Measurements from ENCODE around the gene PLPP1. TPM values are rescaled to one million over a fixed set of nuclear protein-coding genes. Genes with fewer than 3 reads are reported as not detected.

Gene PLPP1
- total RNA-seq, 2 experiments from 2014 or later = 21.3 to 23.1 TPM

DNA sequence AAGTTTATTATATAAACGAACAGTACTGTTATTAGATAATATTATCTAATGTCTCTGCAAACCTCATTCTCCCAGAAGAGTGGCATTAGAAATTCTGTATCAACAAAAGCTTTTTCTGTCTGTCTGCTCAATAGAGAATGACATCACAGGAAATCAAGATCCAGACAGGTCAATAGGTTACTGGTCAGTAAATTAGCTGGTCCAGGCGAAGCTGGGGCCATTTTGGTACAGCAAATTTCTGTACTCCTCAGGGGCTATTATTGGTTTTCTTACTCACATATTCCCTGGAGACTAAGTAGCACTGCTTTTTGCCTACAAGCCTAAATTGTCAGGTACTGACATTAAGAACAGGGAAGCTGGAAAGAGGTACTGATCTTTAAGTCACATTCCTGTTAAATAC lies 80.5 kb downstream of the PLPP1 start:
- H3K4me1 Mint-ChIP-seq = peaks cover 16% of the 10 kb centered on the region

DNA sequence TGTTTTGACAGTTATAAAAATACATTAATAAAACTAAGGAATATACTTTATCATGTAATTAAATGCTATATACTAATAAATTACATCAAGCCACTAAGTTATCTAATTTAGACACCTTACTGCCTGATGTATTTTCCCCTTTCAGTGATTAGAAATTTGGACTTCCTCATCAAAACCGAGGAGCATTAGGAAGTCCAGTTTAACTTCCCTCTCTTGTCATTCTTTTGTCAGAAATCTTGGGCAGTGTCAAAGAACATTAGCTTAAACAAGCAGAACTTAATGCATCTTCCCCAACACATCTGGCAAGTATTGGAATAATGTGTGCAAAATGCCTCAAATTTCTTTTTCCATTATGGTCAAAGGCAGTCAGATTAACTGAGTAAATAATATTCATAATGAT lies 81.6 kb downstream of the PLPP1 start:
- H3K9me3 Mint-ChIP-seq = no peaks in the 10 kb centered on the region
- peaks cover 14% of the 10 kb centered on the region for H3K36me3 Mint-ChIP-seq
- H3K27ac Mint-ChIP-seq = no peak overlapping the region
- DNase-seq = no peak
- H3K4me3 Mint-ChIP-seq = no peak overlapping the region
- peaks cover 16% of the 10 kb centered on the region for H3K4me1 Mint-ChIP-seq
- H3K27me3 Mint-ChIP-seq = no peaks in the 10 kb centered on the region

More for the DNA sequence above, 80.5 kb downstream of the PLPP1 start:
- Mint-ChIP-seq H3K27me3 (no peaks in the 10 kb centered on the region), H3K4me3 (no peak overlapping the region), H3K27ac (no peak overlapping the region), H3K36me3 (peaks cover 14% of the 10 kb centered on the region), H3K9me3 (no peaks in the 10 kb centered on the region)
- DNase-seq = no peak

DNA sequence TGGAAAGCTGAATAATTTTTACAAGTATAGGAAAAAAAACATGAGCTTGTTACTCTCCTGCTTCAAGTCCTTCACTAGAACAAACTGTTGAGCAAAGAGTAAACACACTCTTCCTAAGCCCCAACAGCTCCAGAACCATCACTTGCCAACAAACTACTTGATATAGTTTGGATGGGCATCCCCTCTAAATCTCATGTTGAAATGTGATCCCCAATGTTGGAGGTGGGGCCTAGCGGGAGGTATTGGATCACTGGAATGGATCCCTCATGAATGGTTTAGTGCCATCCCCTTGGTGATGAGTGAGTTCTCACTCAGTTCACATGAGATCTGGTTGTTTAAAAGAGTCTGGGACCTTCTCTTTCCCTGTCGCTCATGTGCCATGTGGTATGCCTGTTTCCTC lies 82.8 kb downstream of the PLPP1 start:
- peaks cover 18% of the 10 kb centered on the region for H3K4me1 Mint-ChIP-seq
- no peaks in the 10 kb centered on the region for H3K9me3 Mint-ChIP-seq
- H3K4me3 Mint-ChIP-seq = no peak overlapping the region
- H3K27ac Mint-ChIP-seq = no peak overlapping the region
- H3K27me3 Mint-ChIP-seq = no peaks in the 10 kb centered on the region
- DNase-seq = no peak
- H3K36me3 Mint-ChIP-seq = peaks cover 16% of the 10 kb centered on the region

DNA sequence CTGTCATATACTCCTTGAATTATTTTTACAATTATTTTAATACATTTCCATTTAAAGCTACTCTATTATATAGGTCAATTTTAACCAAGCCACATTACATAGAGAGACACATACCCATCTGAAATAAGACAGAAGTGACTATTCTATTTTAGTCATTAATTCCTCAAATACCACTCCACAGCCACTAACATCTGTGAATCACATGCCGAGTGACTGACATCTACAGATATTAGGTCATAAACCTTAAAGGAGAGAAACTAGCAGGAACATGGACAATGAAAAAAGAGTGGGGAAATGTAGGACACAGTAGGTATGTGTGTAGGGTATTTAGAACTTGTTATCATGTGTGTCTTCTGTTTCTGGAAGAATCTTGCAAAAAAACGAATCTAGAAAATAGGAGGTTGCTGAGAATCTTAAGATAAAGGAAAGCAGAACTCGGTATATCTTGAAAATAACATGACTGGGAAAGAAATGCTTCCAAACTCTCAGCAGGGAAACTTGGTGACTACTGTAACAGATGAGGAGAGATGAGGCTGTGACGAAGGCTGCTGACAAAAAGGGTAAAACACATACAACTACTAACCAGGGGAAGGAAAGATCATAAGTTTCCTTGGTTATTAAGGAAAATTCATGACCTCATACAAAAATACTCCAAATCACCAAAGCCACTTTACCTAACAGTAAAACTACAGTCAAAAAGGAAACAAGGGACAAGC lies 84.6 kb downstream of the PLPP1 start:
- peaks cover 10% of the 10 kb centered on the region for H3K36me3 Mint-ChIP-seq
- H3K4me3 Mint-ChIP-seq = no peak overlapping the region
- DNase-seq = no peak

DNA sequence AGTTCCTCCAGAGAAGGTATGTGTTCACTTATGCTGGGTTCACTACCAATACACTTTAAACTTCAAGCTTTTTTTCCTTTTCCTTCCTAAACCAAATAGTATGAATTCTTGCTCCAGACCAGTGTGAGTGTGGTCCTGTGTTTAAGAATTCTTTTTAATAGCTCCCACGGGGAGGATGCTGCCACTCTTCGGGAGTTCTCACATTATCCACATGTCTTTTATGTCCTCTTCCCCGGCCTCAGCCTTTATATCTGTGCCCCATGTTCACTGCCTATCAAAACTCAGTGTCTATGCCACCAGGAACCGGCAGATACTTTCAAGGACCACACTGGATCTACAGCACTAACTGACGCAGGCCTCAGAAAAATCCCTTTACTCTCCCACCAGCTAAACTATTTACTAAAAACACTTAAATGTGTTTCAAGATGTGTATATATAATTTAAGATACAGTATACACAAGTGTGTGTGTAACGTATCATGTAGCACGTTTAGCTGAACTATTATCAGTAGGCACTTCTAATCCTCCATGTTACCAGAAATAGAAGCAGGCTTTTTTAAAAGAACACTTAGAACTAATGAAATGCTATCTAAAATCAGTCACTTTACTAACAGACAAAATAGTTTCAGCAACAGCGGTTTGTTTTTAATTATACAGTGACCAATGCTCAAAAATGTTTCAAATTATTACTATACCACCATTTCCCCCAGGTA lies 88.0 kb downstream of the PLPP1 start:
- peaks cover 2% of the 10 kb centered on the region for H3K36me3 Mint-ChIP-seq
- no peaks in the 10 kb centered on the region for H3K9me3 Mint-ChIP-seq
- no peak overlapping the region for H3K27ac Mint-ChIP-seq
- no peak overlapping the region for H3K4me3 Mint-ChIP-seq
- H3K27me3 Mint-ChIP-seq = no peaks in the 10 kb centered on the region
- H3K4me1 Mint-ChIP-seq = peaks cover 7% of the 10 kb centered on the region
- no peak for DNase-seq

More for the DNA sequence above, 84.6 kb downstream of the PLPP1 start:
- Mint-ChIP-seq H3K4me1 (peaks cover 11% of the 10 kb centered on the region), H3K27me3 (no peaks in the 10 kb centered on the region), H3K9me3 (no peaks in the 10 kb centered on the region), H3K27ac (no peak overlapping the region)

DNA sequence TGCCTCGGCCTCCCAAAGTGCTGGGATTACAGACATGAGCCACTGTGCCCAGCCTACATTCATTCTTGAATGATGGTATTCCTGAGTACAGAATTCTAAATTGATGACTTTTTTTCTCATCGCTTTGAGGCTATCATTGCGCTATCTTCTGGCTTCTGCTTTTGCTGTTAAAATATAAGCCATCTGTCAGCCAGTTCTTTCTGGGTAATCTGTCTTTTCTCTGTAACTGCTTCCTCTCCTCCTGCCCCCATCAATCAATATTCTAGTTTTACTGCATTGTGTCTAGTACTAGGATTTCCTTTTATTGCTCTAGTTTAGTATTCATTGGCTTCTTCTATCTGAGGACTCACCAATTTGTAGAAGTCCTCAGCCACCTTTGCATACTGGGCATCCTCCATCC lies 89.0 kb downstream of the PLPP1 start:
- no peak overlapping the region for H3K27ac Mint-ChIP-seq
- H3K27me3 Mint-ChIP-seq = no peaks in the 10 kb centered on the region
- peaks cover 15% of the 10 kb centered on the region for H3K4me1 Mint-ChIP-seq
- peaks cover 2% of the 10 kb centered on the region for H3K36me3 Mint-ChIP-seq
- no peak for DNase-seq
- no peak overlapping the region for H3K4me3 Mint-ChIP-seq
- no peaks in the 10 kb centered on the region for H3K9me3 Mint-ChIP-seq

DNA sequence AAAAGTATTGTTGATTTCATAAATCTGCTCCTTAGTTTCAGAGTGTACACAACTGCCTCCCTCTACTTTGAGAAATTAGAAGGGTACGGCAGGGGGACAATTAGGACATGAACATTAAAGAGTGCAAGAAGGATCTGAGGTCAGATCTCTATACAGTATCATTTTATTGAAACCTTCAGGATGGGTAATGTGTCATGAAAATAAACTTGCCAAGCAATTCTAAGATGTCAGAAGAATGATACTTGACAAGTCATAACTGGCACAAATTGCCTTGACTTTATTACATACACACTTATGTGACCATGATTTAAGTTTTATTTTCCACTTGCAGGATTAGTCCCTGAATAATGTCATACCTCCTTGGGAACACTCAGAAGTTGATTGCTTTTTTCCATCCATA lies 92.8 kb downstream of the PLPP1 start:
- H3K27ac Mint-ChIP-seq = no peak overlapping the region
- DNase-seq = no peak

DNA sequence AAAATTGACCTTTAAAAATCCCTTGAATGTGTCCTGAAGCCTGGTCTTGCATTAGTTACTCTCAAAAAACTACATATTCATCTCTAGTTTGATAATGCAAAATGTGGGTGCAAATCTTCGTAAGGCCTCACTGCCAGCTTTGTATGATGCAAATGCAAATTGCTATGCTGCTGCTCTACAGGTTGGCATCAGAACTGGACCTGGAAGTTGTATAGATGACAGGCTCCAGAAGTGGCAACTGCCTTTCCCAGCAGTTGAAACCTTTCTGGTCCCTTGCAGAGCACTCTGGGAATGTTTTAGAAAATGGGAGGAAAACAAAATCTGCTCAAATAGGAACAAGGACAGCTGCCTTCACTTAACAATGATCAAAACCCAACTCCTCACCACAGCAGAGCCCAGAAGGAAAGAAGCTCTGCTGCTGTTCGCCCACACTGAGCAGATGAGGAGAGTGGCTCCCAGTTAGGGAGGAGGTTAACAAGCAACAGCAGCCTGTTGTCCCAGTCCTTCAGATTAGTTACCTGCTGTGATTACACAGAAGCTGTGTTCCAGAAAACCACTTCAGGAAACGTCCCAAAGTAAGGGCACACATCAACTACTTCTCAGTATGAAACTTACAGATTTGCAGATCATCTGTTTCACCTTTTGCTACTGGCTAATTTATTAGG lies 93.5 kb downstream of the PLPP1 start:
- H3K9me3 Mint-ChIP-seq = peaks cover 2% of the 10 kb centered on the region
- no peak overlapping the region for H3K4me3 Mint-ChIP-seq
- H3K27ac Mint-ChIP-seq = peak overlapping the region; percentile 49
- H3K27me3 Mint-ChIP-seq = no peaks in the 10 kb centered on the region
- H3K36me3 Mint-ChIP-seq = peaks cover 18% of the 10 kb centered on the region
- H3K4me1 Mint-ChIP-seq = peaks cover 34% of the 10 kb centered on the region
- no peak for DNase-seq

More for the DNA sequence above, 92.8 kb downstream of the PLPP1 start:
- no peaks in the 10 kb centered on the region for H3K9me3 Mint-ChIP-seq
- peaks cover 34% of the 10 kb centered on the region for H3K4me1 Mint-ChIP-seq
- H3K4me3 Mint-ChIP-seq = no peak overlapping the region
- peaks cover 16% of the 10 kb centered on the region for H3K36me3 Mint-ChIP-seq
- no peaks in the 10 kb centered on the region for H3K27me3 Mint-ChIP-seq

DNA sequence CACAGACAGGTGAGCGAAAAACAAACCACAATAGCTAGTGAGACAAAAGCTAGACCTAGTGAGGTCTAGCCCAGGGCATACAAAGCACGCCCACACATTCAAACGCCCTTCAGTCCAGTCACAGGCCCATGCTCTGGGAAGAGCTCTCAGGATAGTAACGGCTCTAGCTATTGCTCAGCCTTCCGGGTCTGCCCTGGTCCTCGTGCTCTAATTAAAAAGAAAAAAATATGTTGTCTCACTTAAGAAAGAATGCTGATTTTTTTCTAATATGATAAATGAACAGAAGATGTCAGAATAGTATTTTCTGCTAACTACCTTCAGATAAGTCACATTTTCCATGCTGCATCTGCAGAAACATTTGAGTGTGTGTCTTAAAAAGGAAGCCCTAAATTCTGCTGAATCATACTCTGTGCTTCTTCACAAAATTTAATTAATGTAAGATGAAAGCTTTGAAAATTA lies 94.5 kb downstream of the PLPP1 start:
- peak; percentile 12 for DNase-seq
- Mint-ChIP-seq H3K27ac (peak overlapping the region; percentile 71), H3K27me3 (no peaks in the 10 kb centered on the region), H3K4me3 (peak overlapping the region; percentile 24), H3K9me3 (peaks cover 9% of the 10 kb centered on the region), H3K4me1 (peaks cover 34% of the 10 kb centered on the region), H3K36me3 (peaks cover 28% of the 10 kb centered on the region)

DNA sequence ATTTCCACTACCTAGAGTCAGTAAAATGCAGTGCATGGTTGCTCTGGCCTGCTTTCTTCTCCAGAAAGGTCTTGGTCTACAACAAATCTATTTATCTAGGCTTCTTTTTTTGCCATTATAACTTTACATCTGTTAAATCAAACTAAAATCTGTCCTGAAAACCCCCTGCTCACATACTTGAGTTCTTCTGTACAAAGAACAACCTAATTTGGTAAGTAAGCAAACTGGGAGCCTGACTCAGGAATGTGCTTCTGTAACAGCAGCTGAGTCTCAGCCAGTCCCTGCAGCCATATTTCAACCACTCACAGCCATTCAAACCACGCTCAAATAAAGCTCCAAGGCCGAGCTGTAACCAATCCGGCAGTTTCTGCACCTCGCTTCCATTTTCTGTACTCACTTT lies 95.8 kb downstream of the PLPP1 start:
- peaks cover 34% of the 10 kb centered on the region for H3K4me1 Mint-ChIP-seq
- H3K9me3 Mint-ChIP-seq = peaks cover 21% of the 10 kb centered on the region
- H3K36me3 Mint-ChIP-seq = peaks cover 41% of the 10 kb centered on the region

DNA sequence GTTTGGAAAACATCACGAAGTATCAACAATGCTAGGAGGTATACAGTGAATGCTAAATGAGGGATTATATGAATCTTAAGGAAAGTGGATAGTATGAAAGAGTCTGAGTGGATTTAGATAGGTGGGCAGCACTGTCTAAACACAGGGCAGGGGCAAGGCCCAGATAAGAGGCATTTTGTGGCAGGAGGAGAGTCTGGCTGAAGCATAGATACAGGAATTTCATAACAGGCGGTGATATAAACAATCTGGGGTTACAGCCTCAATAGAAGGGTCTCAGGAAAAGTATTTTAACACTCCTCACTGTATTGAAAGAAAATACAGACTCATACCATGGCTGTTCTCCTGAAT lies 96.9 kb downstream of the PLPP1 start:
- no peak for DNase-seq
- Mint-ChIP-seq H3K4me1 (peaks cover 34% of the 10 kb centered on the region), H3K4me3 (no peak overlapping the region), H3K36me3 (peaks cover 51% of the 10 kb centered on the region), H3K27ac (no peak overlapping the region), H3K27me3 (no peaks in the 10 kb centered on the region), H3K9me3 (peaks cover 28% of the 10 kb centered on the region)

More for the DNA sequence above, 95.8 kb downstream of the PLPP1 start:
- H3K27me3 Mint-ChIP-seq = no peaks in the 10 kb centered on the region
- DNase-seq = no peak
- no peak overlapping the region for H3K4me3 Mint-ChIP-seq
- H3K27ac Mint-ChIP-seq = no peak overlapping the region

DNA sequence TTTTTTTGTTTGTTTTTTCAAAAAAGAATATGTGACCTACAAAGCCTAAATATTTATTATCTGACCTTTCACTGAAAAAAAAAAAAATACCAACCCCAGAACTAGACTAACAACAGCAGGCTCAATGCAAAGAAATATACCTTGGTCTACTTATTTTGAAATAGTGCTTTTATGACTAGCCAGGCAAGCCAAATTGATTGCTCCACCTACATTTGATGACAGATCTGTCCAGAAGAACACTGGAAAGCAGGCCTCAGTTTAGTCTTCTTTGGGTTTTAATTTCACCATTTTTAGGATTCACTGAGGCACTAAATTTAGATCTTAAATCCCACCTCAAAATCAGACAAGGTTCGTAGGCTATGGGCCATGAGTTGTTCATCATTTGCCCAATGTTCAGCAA lies 97.3 kb downstream of the PLPP1 start:
- peaks cover 34% of the 10 kb centered on the region for H3K4me1 Mint-ChIP-seq
- H3K27me3 Mint-ChIP-seq = no peaks in the 10 kb centered on the region
- no peak overlapping the region for H3K4me3 Mint-ChIP-seq
- DNase-seq = no peak
- peak overlapping the region; percentile 1 for H3K27ac Mint-ChIP-seq
- peaks cover 55% of the 10 kb centered on the region for H3K36me3 Mint-ChIP-seq
- peaks cover 32% of the 10 kb centered on the region for H3K9me3 Mint-ChIP-seq

DNA sequence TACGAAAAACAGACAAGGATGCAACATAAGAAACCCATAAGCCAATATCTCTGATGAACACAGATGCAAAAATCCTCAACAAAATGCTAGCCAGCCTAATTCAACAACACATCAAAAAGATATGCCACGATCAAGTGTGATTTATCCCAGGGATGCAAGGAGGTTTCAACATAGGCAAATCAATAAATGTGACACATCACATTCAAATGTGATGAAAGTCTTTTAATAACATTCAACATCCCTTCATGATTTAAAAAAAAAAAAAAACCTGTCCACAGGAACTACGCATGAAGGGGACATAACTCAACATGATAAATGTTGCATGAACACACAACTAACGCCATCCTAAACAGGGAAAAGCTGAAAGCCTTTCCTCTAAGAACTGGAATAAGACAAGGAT lies 102.2 kb downstream of the PLPP1 start:
- no peak for DNase-seq
- Mint-ChIP-seq H3K9me3 (peaks cover 57% of the 10 kb centered on the region), H3K4me1 (no peaks in the 10 kb centered on the region), H3K27ac (peak overlapping the region; percentile 2), H3K27me3 (no peaks in the 10 kb centered on the region), H3K4me3 (no peak overlapping the region), H3K36me3 (peaks cover 89% of the 10 kb centered on the region)

DNA sequence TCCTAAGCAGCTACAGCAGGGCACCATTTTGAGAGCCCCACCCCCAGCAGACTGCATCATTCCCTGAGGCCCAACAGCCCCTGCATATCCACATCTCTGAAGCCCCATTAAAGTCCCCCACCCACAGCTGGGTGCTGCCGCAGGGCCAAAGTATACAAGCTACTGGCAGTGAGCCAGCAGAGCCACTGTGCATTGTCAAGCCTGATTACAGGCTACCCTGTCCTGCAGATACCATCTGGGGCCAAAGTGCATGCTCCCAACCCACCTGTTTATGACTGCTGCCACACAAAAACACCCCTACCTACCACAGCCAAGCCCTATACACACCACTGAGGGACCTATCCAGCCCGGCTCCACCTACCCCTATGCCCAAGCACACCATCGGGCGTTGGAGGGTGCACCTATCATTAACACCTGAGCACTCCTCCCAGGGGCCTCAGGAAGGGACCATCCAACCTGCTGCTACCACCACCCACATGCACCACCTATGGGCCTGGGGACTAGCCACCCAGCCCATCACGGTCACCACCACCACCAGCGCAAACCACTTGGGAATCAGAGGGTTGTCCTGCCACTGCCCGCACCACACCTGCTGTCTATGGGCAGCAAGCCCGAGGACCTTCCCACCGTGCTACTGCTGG lies 105.0 kb downstream of the PLPP1 start:
- Mint-ChIP-seq H3K4me3 (no peak overlapping the region), H3K27me3 (no peaks in the 10 kb centered on the region), H3K4me1 (no peaks in the 10 kb centered on the region), H3K27ac (no peak overlapping the region), H3K9me3 (peaks cover 43% of the 10 kb centered on the region), H3K36me3 (peaks cover 86% of the 10 kb centered on the region)
- no peak for DNase-seq

DNA sequence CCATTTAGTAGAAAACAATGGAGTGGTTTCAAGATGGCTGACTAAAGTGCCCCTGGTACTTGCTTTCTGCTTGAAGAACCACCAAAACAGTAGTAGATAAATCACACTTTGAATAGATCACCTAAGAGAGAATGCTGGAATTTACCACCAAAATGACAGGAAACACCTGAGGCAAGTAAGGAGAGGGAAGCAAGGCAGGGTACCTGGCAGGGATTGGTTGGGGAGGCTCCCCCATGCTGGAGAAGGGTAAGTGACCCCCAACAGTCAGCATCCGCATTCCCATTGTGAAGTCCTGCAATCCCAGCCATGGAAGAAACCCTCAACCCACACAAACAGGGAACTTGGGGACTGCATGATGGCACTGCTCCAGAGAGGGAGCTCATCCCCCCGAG lies 105.5 kb downstream of the PLPP1 start:
- H3K9me3 Mint-ChIP-seq = peaks cover 38% of the 10 kb centered on the region
- H3K27ac Mint-ChIP-seq = no peak overlapping the region
- no peak for DNase-seq
- no peaks in the 10 kb centered on the region for H3K27me3 Mint-ChIP-seq
- H3K36me3 Mint-ChIP-seq = peaks cover 84% of the 10 kb centered on the region
- no peaks in the 10 kb centered on the region for H3K4me1 Mint-ChIP-seq
- H3K4me3 Mint-ChIP-seq = no peak overlapping the region

Measured in activated naive CD8-positive, alpha-beta T cell treated with anti-CD3 and anti-CD28 coated beads for 36 hours (primary cell).